Body of pancreas (tissue), 4 donors: ENCODE measurements around the gene PPP1R2C.

ENCODE experiments used
- CTCF ChIP-seq, 7 experiments: fragments of 450-650 bp in 4 of 7; fragments of 200-600 bp in 3 of 7; sonication (generic) in 3 of 7; IDR thresholded peaks; one replicate each; pipeline ENCODE4 v1.5.1; 2016 to 2019; ENCODE audit warnings: antibody characterized with exemption in 7 of 7
- POLR2A ChIP-seq, 3 donors: fragments of 450-650 bp; IDR thresholded peaks; one replicate each; pipeline ENCODE4 v1.6.1; 2016; ENCODE audit warnings: antibody characterized with exemption in 3 of 3, mild to moderate bottlenecking in 2 of 3

GRCh38 chrX:42754603-42755002, 23.4 kb downstream of the PPP1R2C start:
- TF ChIP-seq CTCF (IDR thresholded peaks at IDR 0.05) (no peak), POLR2A (IDR thresholded peaks at IDR 0.05) (no peak)
